Bronchial epithelial cell (primary cell): Measurements from ENCODE around the gene ZDHHC8. TPM values are rescaled to one million over a fixed set of nuclear protein-coding genes. Genes with fewer than 3 reads are reported as not detected.

Experiments used
- DNase-seq: peaks from one replicate; pipeline ENCODE4 v3.0.0-alpha.2; 2010; ENCODE audit warnings: low read depth
- FAIRE-seq: peaks from 2 replicates; lab custom pipeline; 2011; peaks lifted over from hg19 to GRCh38; lab: Jason Lieb, UNC
- H3K27me3 ChIP-seq: 2 replicates; pipeline ENCODE4 v1.5.1; 2011; ENCODE audit warnings: low read length; ENCODE audit not compliant: control insufficient read depth, insufficient read depth
- H3K36me3 ChIP-seq: 2 replicates; pipeline ENCODE4 v1.5.1; 2011; ENCODE audit warnings: low read length; ENCODE audit not compliant: control insufficient read depth, insufficient read depth
- H3K4me3 ChIP-seq: 2 replicates; pipeline ENCODE4 v1.5.1; 2011; ENCODE audit warnings: mild to moderate bottlenecking, low read depth, low read length, control low read depth
- total RNA-seq: library from RNA; depleted of rRNA; stranded (reverse); fragments of >200 nt; gene quantifications from 2 replicates; pipeline ENCODE4 v1.2.1, GENCODE V29; 2014
- TF ChIP-seq, protein P1 (sequence below): IDR thresholded peaks from 2 replicates; pipeline ENCODE4 v1.5.1; 2011; ENCODE audit warnings: mild to moderate bottlenecking, moderate library complexity, low read length, control low read depth, inconsistent platforms; ENCODE audit not compliant: insufficient read depth, severe bottlenecking

The ZDHHC8 gene
- total RNA-seq, 1 donor from 2014 or later: 6.6 TPM

GRCh38 chr22:20089977-20090729 is 41.5 kb upstream of the ZDHHC8 start:
- peaks cover 63% of the 10 kb centered on the region for H3K36me3 ChIP-seq
- DNase-seq: no peak

DNA sequence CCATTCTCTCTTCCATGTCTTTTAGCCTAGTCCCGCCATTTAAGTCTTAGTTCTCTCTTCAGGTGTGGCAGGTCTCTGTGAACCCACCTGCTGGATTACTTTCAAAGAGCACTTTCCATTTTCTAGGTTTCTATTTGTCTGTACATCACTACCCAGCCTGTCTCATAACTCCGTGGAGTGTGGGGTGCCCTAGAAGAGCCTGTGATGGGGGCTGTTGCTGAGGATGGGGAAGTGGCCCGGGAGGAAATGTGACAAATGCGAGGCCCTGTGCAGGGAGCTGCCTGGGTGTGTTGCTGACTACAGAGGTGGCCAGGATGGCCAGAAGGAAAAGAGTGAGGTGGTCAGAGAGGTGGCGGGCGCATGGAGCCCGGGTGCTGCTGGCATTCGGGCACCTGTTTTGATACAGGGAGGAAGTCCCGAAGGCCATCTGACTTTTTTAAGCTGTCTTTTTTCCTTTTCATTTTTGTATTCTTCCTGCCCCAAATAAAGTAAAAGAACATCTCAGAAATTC is 40.8 kb upstream of the ZDHHC8 start:
- Histone ChIP-seq H3K4me3 (no peak overlapping the region), H3K36me3 (peaks cover 61% of the 10 kb centered on the region), H3K27me3 (no peaks in the 10 kb centered on the region)
- DNase-seq (no peak), FAIRE-seq (no peak)
- TF ChIP-seq, protein P1, sequence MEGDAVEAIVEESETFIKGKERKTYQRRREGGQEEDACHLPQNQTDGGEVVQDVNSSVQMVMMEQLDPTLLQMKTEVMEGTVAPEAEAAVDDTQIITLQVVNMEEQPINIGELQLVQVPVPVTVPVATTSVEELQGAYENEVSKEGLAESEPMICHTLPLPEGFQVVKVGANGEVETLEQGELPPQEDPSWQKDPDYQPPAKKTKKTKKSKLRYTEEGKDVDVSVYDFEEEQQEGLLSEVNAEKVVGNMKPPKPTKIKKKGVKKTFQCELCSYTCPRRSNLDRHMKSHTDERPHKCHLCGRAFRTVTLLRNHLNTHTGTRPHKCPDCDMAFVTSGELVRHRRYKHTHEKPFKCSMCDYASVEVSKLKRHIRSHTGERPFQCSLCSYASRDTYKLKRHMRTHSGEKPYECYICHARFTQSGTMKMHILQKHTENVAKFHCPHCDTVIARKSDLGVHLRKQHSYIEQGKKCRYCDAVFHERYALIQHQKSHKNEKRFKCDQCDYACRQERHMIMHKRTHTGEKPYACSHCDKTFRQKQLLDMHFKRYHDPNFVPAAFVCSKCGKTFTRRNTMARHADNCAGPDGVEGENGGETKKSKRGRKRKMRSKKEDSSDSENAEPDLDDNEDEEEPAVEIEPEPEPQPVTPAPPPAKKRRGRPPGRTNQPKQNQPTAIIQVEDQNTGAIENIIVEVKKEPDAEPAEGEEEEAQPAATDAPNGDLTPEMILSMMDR: no peak

More at GRCh38 chr22:20089977-20090729, 41.5 kb upstream of the ZDHHC8 start:
- FAIRE-seq: peak; percentile 72
- TF ChIP-seq, protein P1: no peak
- H3K27me3 ChIP-seq: no peaks in the 10 kb centered on the region
- no peak overlapping the region for H3K4me3 ChIP-seq

DNA sequence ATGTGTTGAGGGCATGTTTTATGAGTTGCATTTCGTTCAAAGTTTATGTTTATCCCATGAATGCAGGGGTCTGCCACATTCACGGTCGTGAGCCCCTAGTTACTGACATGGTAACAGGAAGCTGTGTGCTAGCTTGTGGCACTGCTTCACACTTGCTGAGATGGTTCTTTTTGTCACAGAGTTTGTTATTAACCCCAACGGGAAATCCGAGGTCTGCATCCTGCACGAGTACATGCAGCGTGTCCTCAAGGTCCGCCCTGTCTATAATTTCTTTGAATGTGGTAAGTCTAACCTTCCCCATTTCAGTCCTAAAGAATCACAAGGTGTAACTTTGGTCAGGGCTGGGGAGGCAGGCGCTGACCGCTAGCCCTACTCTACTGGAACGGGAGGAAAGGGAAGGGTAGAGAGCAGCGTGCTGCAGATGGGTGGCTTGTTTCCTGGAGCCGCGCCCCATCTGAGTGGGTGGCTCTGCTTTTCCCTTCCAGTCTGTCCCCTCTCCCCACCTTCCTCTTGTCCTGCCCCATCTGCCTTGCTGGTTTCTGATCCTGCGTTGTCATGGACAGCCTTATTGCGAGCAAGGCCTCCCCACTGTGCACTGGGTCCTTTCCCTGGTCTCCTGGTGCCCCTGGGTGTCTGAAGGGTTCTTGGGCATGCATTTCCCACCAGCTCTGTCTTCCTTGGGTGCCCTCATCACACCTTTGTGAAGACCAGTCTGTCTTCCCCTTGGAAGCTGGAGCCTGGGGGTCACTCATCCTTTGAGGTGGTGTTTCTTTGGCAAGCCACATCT is 39.7 kb upstream of the ZDHHC8 start:
- H3K36me3 ChIP-seq: peaks cover 54% of the 10 kb centered on the region
- FAIRE-seq (peak; percentile 23), DNase-seq (no peak)
- H3K4me3 ChIP-seq: no peak overlapping the region
- TF ChIP-seq, protein P1: no peak
- H3K27me3 ChIP-seq: no peaks in the 10 kb centered on the region

DNA sequence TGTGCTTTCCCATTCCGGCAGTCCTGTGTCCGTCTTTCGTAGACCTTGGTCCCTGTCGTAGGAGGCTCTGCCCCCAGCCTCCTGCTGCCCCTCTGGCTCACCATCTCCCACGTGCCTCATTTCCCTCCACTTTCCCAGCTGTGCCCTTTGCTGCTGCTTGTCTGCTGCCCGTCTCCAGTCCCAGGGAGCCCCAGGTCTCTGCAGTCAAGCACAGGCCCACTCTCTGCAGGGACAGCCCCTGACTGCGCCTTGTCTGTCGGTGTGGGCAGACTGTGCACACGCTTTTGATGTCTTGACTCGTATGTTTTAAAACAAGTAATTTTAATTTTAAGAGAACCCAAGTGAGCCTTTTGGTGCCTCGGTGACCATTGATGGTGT is 39.1 kb upstream of the ZDHHC8 start:
- Histone ChIP-seq H3K4me3 (no peak overlapping the region), H3K27me3 (no peaks in the 10 kb centered on the region), H3K36me3 (peaks cover 49% of the 10 kb centered on the region)
- no peak for DNase-seq
- FAIRE-seq: no peak
- TF ChIP-seq, protein P1: no peak

- no peak for FAIRE-seq
- peaks cover 38% of the 10 kb centered on the region for H3K36me3 ChIP-seq
These were observed 38.0 kb upstream of the ZDHHC8 start for GRCh38 chr22:20093418-20094196.

More at GRCh38 chr22:20093418-20094196, 38.0 kb upstream of the ZDHHC8 start:
- Histone ChIP-seq H3K27me3 (no peaks in the 10 kb centered on the region), H3K4me3 (no peak overlapping the region)
- TF ChIP-seq, protein P1: no peak
- DNase-seq: no peak
